Stimulated activated CD8-positive, alpha-beta memory T cell treated with anti-CD3 and anti-CD28 coated beads, Interleukin-15, amount 100 ng/mL, for 48 hours (primary cell): ENCODE data around the gene ACE2.

ENCODE experiments used
- DNase-seq, 2 donors: peaks; one replicate each; pipeline ENCODE4 v3.0.0-alpha.2; 2020; ENCODE audit warnings: low read depth in 2 of 2

ACE2 gene

DNA sequence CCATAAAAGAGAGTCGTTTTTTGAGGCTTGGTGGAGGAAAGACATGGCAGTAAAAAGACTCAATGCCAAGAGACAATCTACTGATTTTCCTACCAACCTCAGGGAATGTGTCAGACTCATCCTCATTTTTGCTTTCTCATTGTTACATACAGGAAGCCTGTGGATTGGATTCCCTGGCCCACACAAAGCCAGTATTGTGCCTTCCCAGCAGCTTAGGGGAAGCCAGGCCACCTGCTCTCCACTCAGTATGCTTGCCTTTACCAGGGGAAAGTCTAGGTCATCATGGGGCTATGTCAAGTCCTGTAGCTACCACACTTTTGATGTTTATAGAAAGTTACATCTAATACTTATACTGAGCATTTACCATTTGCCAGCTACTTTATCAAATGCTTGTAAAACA, 89.2 kb downstream of the ACE2 start:
- DNase-seq = no peak
